IMR-90 (cell line): ENCODE data around the gene SIRPG. TPM values are rescaled to one million over a fixed set of nuclear protein-coding genes. Genes with fewer than 3 reads are reported as not detected.

ENCODE experiments used
- ATAC-seq: fragments of 200-7000 bp; cut with Tn5 transposase; 2 replicates; pipeline ENCODE4 v1.9.1; 2020; ENCODE audit warnings: low read depth, mild to moderate bottlenecking, moderate library complexity
- BruUV-seq: library from RNA; stranded (reverse); fragments of 400-500 nt; replicated peaks from 2 replicates; lab custom pipeline; 2021; lab: Mats Ljungman, UMichigan
- CTCF ChIA-PET: fragments of 300-600 bp; formaldehyde crosslinking; extraction: SDS; loops from one replicate; lab custom pipeline; 2021; ENCODE audit warnings: antibody characterized with exemption; lab: Yijun Ruan, JAX
- POLR2A ChIA-PET: fragments of 300-600 bp; sonication (Branson Sonifier 250); formaldehyde crosslinking; loops from one replicate; lab custom pipeline; 2022; ENCODE audit warnings: antibody characterized with exemption; ENCODE audit not compliant: unreplicated experiment; lab: Charles Lee
- DNase-seq: peaks from one replicate; pipeline ENCODE4 v3.0.0; 2013
- H2AFZ ChIP-seq: replicated peaks from 2 replicates; pipeline ENCODE3; 2013; ENCODE audit warnings: low read length, mild to moderate bottlenecking; ENCODE audit not compliant: poor library complexity
- H2AK5ac ChIP-seq: 2 replicates; pipeline ENCODE4 v1.6.1; 2013; ENCODE audit warnings: low read depth, low read length, inconsistent platforms
- H2AK9ac ChIP-seq: replicated peaks from 2 replicates; pipeline ENCODE3; 2013; ENCODE audit warnings: mild to moderate bottlenecking, low read depth, low read length, moderate library complexity; ENCODE audit not compliant: poor library complexity
- H2BK120ac ChIP-seq: 2 replicates; pipeline ENCODE4 v1.6.1; 2013; ENCODE audit warnings: low read depth, low read length, inconsistent platforms
- H2BK15ac ChIP-seq: 3 replicates; pipeline ENCODE4 v1.6.1; 2013; ENCODE audit warnings: low read depth, low read length, inconsistent platforms
- H2BK20ac ChIP-seq: 2 replicates; pipeline ENCODE4 v1.6.1; 2013; ENCODE audit warnings: low read depth, mild to moderate bottlenecking, inconsistent platforms, low read length, moderate library complexity
- H2BK5ac ChIP-seq: 2 replicates; pipeline ENCODE4 v1.6.1; 2013; ENCODE audit warnings: mild to moderate bottlenecking, low read depth, low read length, inconsistent platforms; ENCODE audit not compliant: poor library complexity, severe bottlenecking
- H3K14ac ChIP-seq: replicated peaks from 2 replicates; pipeline ENCODE4 v1.6.1; 2013; ENCODE audit warnings: low read depth, low read length, inconsistent platforms
- H3K18ac ChIP-seq: 2 replicates; pipeline ENCODE4 v1.6.1; 2013; ENCODE audit warnings: low read depth, low read length, control low read depth
- H3K23ac ChIP-seq: 2 replicates; pipeline ENCODE4 v1.6.1; 2013; ENCODE audit warnings: low read depth, low read length, inconsistent platforms
- H3K27ac ChIP-seq: 2 replicates; pipeline ENCODE4 v1.5.1; 2013; ENCODE audit warnings: mild to moderate bottlenecking, control low read depth, low read length; ENCODE audit not compliant: insufficient read depth
- H3K27me3 ChIP-seq: 2 replicates; pipeline ENCODE4 v1.6.1; 2013; ENCODE audit warnings: low read length; ENCODE audit not compliant: control insufficient read depth, insufficient read depth
- H3K36me3 ChIP-seq: 2 replicates; pipeline ENCODE4 v1.6.1; 2013; ENCODE audit warnings: low read length, mixed read lengths; ENCODE audit not compliant: control insufficient read depth, insufficient read depth
- H3K4ac ChIP-seq: 2 replicates; pipeline ENCODE4 v1.6.1; 2013; ENCODE audit warnings: low read depth, low read length, inconsistent platforms
- H3K4me1 ChIP-seq: 2 replicates; pipeline ENCODE4 v1.6.1; 2013; ENCODE audit warnings: low read length, mixed read lengths; ENCODE audit not compliant: control insufficient read depth, insufficient read depth
- H3K4me2 ChIP-seq: 2 replicates; pipeline ENCODE4 v1.6.1; 2013; ENCODE audit warnings: low read depth, mild to moderate bottlenecking, control low read depth, low read length, moderate library complexity
- H3K4me3 ChIP-seq: 2 replicates; pipeline ENCODE4 v1.5.1; 2013; ENCODE audit warnings: low read depth, mild to moderate bottlenecking, control low read depth, low read length, moderate library complexity; ENCODE audit not compliant: insufficient read depth
- H3K56ac ChIP-seq: 2 replicates; pipeline ENCODE4 v1.6.1; 2013; ENCODE audit warnings: low read length, inconsistent platforms; ENCODE audit not compliant: insufficient read depth; ENCODE audit errors: extremely low read depth
- H3K79me1 ChIP-seq, 2 experiments: 2 replicates each; pipeline ENCODE4 v1.6.1; 2013; ENCODE audit warnings: low read length in 2 of 2, inconsistent platforms in 1 of 2, low read depth in 1 of 2
- H3K9ac ChIP-seq: 2 replicates; pipeline ENCODE4 v1.6.1; 2013; ENCODE audit warnings: low read depth, low read length, control low read depth
- H3K9me1 ChIP-seq: 2 replicates; pipeline ENCODE4 v1.6.1; 2013; ENCODE audit warnings: low read length, inconsistent platforms; ENCODE audit not compliant: insufficient read depth
- H3K9me3 ChIP-seq: 2 replicates; pipeline ENCODE4 v1.6.1; 2013; ENCODE audit warnings: low read length; ENCODE audit not compliant: control insufficient read depth, insufficient read depth
- H4K20me1 ChIP-seq: 2 replicates; pipeline ENCODE4 v1.6.1; 2013; ENCODE audit warnings: low read length, inconsistent platforms; ENCODE audit not compliant: insufficient read depth
- H4K5ac ChIP-seq: 2 replicates; pipeline ENCODE4 v1.6.1; 2013; ENCODE audit warnings: mild to moderate bottlenecking, low read depth, low read length, control low read depth
- H4K8ac ChIP-seq, 2 experiments: 2 replicates each; pipeline ENCODE4 v1.6.1; 2013; ENCODE audit warnings: low read depth in 2 of 2, low read length in 2 of 2, control low read depth in 1 of 2, inconsistent platforms in 1 of 2
- H4K91ac ChIP-seq: 2 replicates; pipeline ENCODE4 v1.6.1; 2013; ENCODE audit warnings: low read depth, low read length, inconsistent platforms; ENCODE audit not compliant: insufficient read depth
- BHLHE40 ChIP-seq: fragments of 150-350 bp; IDR thresholded peaks from 2 replicates; pipeline ENCODE4 v1.6.1; 2016; ENCODE audit warnings: mild to moderate bottlenecking, low read depth, low read length
- CEBPB ChIP-seq: IDR thresholded peaks from 2 replicates; pipeline ENCODE4 v1.6.1; 2012; ENCODE audit warnings: low read depth, low read length, improper control_type of control experiment
- CHD1 ChIP-seq: IDR thresholded peaks from 2 replicates; pipeline ENCODE4 v1.6.1; 2012; ENCODE audit warnings: low read depth, low read length, improper control_type of control experiment
- FOS ChIP-seq: fragments of 150-350 bp; IDR thresholded peaks from 2 replicates; pipeline ENCODE4 v1.6.1; 2016; ENCODE audit warnings: low read depth, low read length
- MAFK ChIP-seq: IDR thresholded peaks from 2 replicates; pipeline ENCODE4 v1.6.1; 2012; ENCODE audit warnings: low read depth, low read length, improper control_type of control experiment
- MAZ ChIP-seq: IDR thresholded peaks from 2 replicates; pipeline ENCODE4 v1.6.1; 2012; ENCODE audit warnings: low read depth, mild to moderate bottlenecking, low read length, improper control_type of control experiment, moderate library complexity, borderline replicate concordance
- MXI1 ChIP-seq: IDR thresholded peaks from 2 replicates; pipeline ENCODE4 v1.6.1; 2012; ENCODE audit warnings: low read depth, mild to moderate bottlenecking, low read length, moderate library complexity, borderline replicate concordance
- NFE2L2 ChIP-seq: fragments of 150-350 bp; IDR thresholded peaks from 2 replicates; pipeline ENCODE4 v1.6.1; 2016; ENCODE audit warnings: low read depth, mild to moderate bottlenecking, low read length
- POLR2A ChIP-seq: IDR thresholded peaks from 2 replicates; pipeline ENCODE4 v1.6.1; 2012; ENCODE audit warnings: mild to moderate bottlenecking, low read depth, low read length
- RAD21 ChIP-seq: IDR thresholded peaks from 2 replicates; pipeline ENCODE4 v1.6.1; 2012; ENCODE audit warnings: low read length, improper control_type of control experiment
- RCOR1 ChIP-seq: IDR thresholded peaks from 2 replicates; pipeline ENCODE4 v1.6.1; 2012; ENCODE audit warnings: mild to moderate bottlenecking, low read length, improper control_type of control experiment; ENCODE audit not compliant: insufficient replicate concordance
- RFX5 ChIP-seq: IDR thresholded peaks from 2 replicates; pipeline ENCODE4 v1.8.0; 2012; ENCODE audit warnings: low read depth, mild to moderate bottlenecking, low read length, moderate library complexity
- SMC3 ChIP-seq: fragments of 150-350 bp; IDR thresholded peaks from 2 replicates; pipeline ENCODE4 v1.6.1; 2016; ENCODE audit warnings: low read depth, mild to moderate bottlenecking, antibody characterized with exemption, low read length, moderate library complexity
- WGBS, 2 experiments: methylation state at CpG; one replicate each; pipeline versions ENCODE4 v1.1.5 to v1.1.7; 2013; ENCODE audit warnings: missing lambda C conversion rate in 2 of 2; ENCODE audit not compliant: insufficient read length in 1 of 2; ENCODE audit errors: extremely low coverage in 2 of 2; 5-methylcytosine and 5-hydroxymethylcytosine counted together
- dilution Hi-C: fragments of 300-500 bp; cut with HindIII; formaldehyde crosslinking; loops from one replicate; pipeline ENCODE4 v1.14.3; 2018; ENCODE audit warnings: low sequenced_read_pairs; ENCODE audit not compliant: unreplicated experiment
- in situ Hi-C: fragments of 300-500 bp; cut with MboI; formaldehyde crosslinking; loops from 3 replicates; pipeline ENCODE4 v1.14.3; 2019; ENCODE audit warnings: low sequenced_read_pairs, inconsistent platforms, mixed read lengths
- intact Hi-C: fragments of 100-400 bp; cut with micrococcal nuclease; formaldehyde crosslinking; loops from 2 replicates; pipeline ENCODE4 v1.10.0; 2022
- polyA plus RNA-seq, 3 experiments: library from polyadenylated mRNA; depleted of rRNA; stranded (reverse); fragments of >200 nt; gene quantifications; 2 replicates each; pipeline ENCODE4 v1.2.3, GENCODE V29; 2012; ENCODE audit warnings: low replicate concordance in 1 of 3
- total RNA-seq: library from RNA; depleted of rRNA; stranded (reverse); fragments of >200 nt; gene quantifications from 2 replicates; pipeline ENCODE4 v1.2.3, GENCODE V29; 2012
- TF ChIP-seq, protein P1 (sequence below): fragments of 150-350 bp; IDR thresholded peaks from 2 replicates; pipeline ENCODE4 v1.6.1; 2016; ENCODE audit warnings: low read depth, mild to moderate bottlenecking, low read length, moderate library complexity, borderline replicate concordance
- TF ChIP-seq, protein P2 (sequence below): conservative IDR thresholded peaks from 2 replicates; pipeline ENCODE4 v1.5.1; 2012; ENCODE audit warnings: mild to moderate bottlenecking, low read depth, low read length, improper control_type of control experiment
- TF ChIP-seq, protein P3 (sequence below): fragments of 150-350 bp; IDR thresholded peaks from 2 replicates; pipeline ENCODE4 v1.6.1; 2017; ENCODE audit warnings: mild to moderate bottlenecking, antibody characterized with exemption, low read length, low read depth

Gene SIRPG
- total and polyA plus RNA-seq, 2 of the 4 experiments (the other 2 are of a cell fraction) = not detected

DNA sequence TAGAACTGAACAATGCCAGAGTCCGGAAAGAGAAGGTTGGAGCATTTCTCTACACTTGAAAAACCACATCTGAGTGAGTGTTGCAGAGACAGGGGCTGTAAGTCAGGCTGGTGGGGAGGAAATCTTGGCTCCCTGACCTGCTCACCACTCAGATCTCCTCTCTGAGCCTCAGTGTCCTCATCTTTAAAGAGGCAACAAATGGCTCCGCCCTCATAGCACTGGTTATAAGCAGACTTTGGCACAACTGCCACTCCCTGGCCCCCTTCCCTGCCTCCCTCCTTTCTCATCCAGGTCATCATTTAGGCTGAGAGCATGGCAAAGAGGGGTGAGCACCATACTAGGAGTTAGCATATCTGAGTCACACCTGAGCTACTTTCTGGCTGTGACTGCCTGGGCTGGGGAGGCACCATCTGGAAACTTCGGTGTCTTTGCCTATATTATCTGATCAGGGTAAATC, 10.6 kb downstream of the SIRPG start:
- Histone ChIP-seq H3K9me1 (no peaks in the 10 kb centered on the region), H3K9ac (no peak overlapping the region), H4K20me1 (no peaks in the 10 kb centered on the region), H2BK15ac (no peak overlapping the region), H2BK120ac (no peak overlapping the region), H4K5ac (no peak overlapping the region), H3K4ac (no peak overlapping the region), H3K56ac (no peak overlapping the region), H3K14ac (no peak overlapping the region), H2AK9ac (no peak overlapping the region), H3K18ac (no peak overlapping the region), H3K9me3 (no peaks in the 10 kb centered on the region), H2BK5ac (no peak overlapping the region), H3K36me3 (no peaks in the 10 kb centered on the region), H3K79me1 (no peaks in the 10 kb centered on the region), H4K8ac (no peak overlapping the region), H3K4me2 (no peak overlapping the region), H3K27ac (no peak overlapping the region), H3K4me3 (no peak overlapping the region), H3K27me3 (no peaks in the 10 kb centered on the region), H2BK20ac (no peak overlapping the region), H4K91ac (no peak overlapping the region), H3K23ac (no peak overlapping the region), H3K4me1 (no peaks in the 10 kb centered on the region), H2AK5ac (no peak overlapping the region), H2AFZ (no peak overlapping the region)
- dilution Hi-C loops = no loop called here
- ATAC-seq = no peak
- POLR2A ChIA-PET = no interaction called here
- DNase-seq = no peak
- TF ChIP-seq SMC3 (no peak), MAZ (no peak), FOS (no peak), MAFK (no peak), CHD1 (no peak), RFX5 (no peak), NFE2L2 (no peak), BHLHE40 (no peak), RCOR1 (no peak), MXI1 (no peak), CEBPB (no peak), RAD21 (no peak), POLR2A (no peak)
- TF ChIP-seq, protein P1, sequence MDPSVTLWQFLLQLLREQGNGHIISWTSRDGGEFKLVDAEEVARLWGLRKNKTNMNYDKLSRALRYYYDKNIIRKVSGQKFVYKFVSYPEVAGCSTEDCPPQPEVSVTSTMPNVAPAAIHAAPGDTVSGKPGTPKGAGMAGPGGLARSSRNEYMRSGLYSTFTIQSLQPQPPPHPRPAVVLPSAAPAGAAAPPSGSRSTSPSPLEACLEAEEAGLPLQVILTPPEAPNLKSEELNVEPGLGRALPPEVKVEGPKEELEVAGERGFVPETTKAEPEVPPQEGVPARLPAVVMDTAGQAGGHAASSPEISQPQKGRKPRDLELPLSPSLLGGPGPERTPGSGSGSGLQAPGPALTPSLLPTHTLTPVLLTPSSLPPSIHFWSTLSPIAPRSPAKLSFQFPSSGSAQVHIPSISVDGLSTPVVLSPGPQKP = no peak
- TF ChIP-seq, protein P2, sequence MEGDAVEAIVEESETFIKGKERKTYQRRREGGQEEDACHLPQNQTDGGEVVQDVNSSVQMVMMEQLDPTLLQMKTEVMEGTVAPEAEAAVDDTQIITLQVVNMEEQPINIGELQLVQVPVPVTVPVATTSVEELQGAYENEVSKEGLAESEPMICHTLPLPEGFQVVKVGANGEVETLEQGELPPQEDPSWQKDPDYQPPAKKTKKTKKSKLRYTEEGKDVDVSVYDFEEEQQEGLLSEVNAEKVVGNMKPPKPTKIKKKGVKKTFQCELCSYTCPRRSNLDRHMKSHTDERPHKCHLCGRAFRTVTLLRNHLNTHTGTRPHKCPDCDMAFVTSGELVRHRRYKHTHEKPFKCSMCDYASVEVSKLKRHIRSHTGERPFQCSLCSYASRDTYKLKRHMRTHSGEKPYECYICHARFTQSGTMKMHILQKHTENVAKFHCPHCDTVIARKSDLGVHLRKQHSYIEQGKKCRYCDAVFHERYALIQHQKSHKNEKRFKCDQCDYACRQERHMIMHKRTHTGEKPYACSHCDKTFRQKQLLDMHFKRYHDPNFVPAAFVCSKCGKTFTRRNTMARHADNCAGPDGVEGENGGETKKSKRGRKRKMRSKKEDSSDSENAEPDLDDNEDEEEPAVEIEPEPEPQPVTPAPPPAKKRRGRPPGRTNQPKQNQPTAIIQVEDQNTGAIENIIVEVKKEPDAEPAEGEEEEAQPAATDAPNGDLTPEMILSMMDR = no peak
- TF ChIP-seq, protein P3, sequence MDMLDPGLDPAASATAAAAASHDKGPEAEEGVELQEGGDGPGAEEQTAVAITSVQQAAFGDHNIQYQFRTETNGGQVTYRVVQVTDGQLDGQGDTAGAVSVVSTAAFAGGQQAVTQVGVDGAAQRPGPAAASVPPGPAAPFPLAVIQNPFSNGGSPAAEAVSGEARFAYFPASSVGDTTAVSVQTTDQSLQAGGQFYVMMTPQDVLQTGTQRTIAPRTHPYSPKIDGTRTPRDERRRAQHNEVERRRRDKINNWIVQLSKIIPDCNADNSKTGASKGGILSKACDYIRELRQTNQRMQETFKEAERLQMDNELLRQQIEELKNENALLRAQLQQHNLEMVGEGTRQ = no peak
- in situ Hi-C loops = no loop called here
- WGBS, 2 experiments = no CpG with 5 or more reads among the region's 3 CpGs
- intact Hi-C loops = no loop called here
- CTCF ChIA-PET = no interaction called here
- no TSS peak for BruUV-seq
